A673 (cell line): ENCODE results near the gene CCDC18. TPM values are rescaled to one million over a fixed set of nuclear protein-coding genes. Genes with fewer than 3 reads are reported as not detected.
"Not testable (repeated sequence)": the region's sequence is repeated elsewhere in the genome, so short reads cannot be mapped to it uniquely, and the experiment has no call there.

Experiments
- BruUV-seq: library from RNA; stranded (reverse); fragments of 400-500 nt; replicated peaks from 2 replicates; lab custom pipeline; 2021; lab: Mats Ljungman, UMichigan
- CTCF ChIA-PET: fragments of 300-600 bp; sonication (Branson Sonifier 250); formaldehyde crosslinking; loops from one replicate; lab custom pipeline; 2022; ENCODE audit warnings: antibody characterized with exemption; lab: Charles Lee
- POLR2A ChIA-PET: fragments of 300-600 bp; sonication (Branson Sonifier 250); formaldehyde crosslinking; loops from one replicate; lab custom pipeline; 2022; ENCODE audit warnings: antibody characterized with exemption; ENCODE audit not compliant: low non-redundant PET; lab: Charles Lee
- DNase-seq: peaks from one replicate; pipeline ENCODE4 v3.0.0-alpha.2; 2015; ENCODE audit warnings: low spot score
- H3K27ac ChIP-seq: fragments of 200-600 bp; sonication (generic); 2 replicates; pipeline ENCODE4 v1.5.1; 2016; ENCODE audit warnings: mixed run types, low read depth, mild to moderate bottlenecking, mixed read lengths, antibody characterized with exemption, low read length; ENCODE audit not compliant: poor library complexity, severe bottlenecking
- H3K27me3 ChIP-seq: fragments of 200-600 bp; sonication (generic); replicated peaks from 2 replicates; pipeline ENCODE4 v1.6.1; 2017; ENCODE audit warnings: mixed run types, low read depth, mild to moderate bottlenecking, mixed read lengths, antibody characterized with exemption, low read length; ENCODE audit not compliant: insufficient read depth, poor library complexity
- H3K36me3 ChIP-seq: fragments of 200-600 bp; sonication (generic); 2 replicates; pipeline ENCODE4 v1.6.1; 2016; ENCODE audit warnings: mixed run types, mild to moderate bottlenecking, mixed read lengths, antibody characterized with exemption, low read length; ENCODE audit not compliant: insufficient read depth, poor library complexity, severe bottlenecking
- H3K4me1 ChIP-seq: fragments of 200-600 bp; sonication (generic); 2 replicates; pipeline ENCODE4 v1.6.1; 2017; ENCODE audit warnings: mixed run types, mild to moderate bottlenecking, mixed read lengths, antibody characterized with exemption, low read length; ENCODE audit not compliant: insufficient read depth, poor library complexity, severe bottlenecking
- H3K4me3 ChIP-seq: fragments of 200-600 bp; sonication (generic); 2 replicates; pipeline ENCODE4 v1.5.1; 2016; ENCODE audit warnings: low read depth, mixed run types, mild to moderate bottlenecking, mixed read lengths, low read length; ENCODE audit not compliant: poor library complexity, severe bottlenecking
- H3K9me3 ChIP-seq: fragments of 200-600 bp; sonication (generic); 2 replicates; pipeline ENCODE4 v1.6.1; 2016; ENCODE audit warnings: mixed run types, low read depth, mild to moderate bottlenecking, mixed read lengths, antibody characterized with exemption, low read length; ENCODE audit not compliant: poor library complexity, severe bottlenecking
- EZH2 ChIP-seq: fragments of 200-600 bp; sonication (generic); IDR thresholded peaks from 2 replicates; pipeline ENCODE4 v1.6.1; 2017; ENCODE audit warnings: borderline replicate concordance, low read depth, mild to moderate bottlenecking, mixed read lengths, antibody characterized with exemption, low read length; ENCODE audit not compliant: poor library complexity, severe bottlenecking
- intact Hi-C: fragments of 100-400 bp; cut with micrococcal nuclease; formaldehyde crosslinking; loops from one replicate; pipeline ENCODE4 v1.10.0; 2022; ENCODE audit not compliant: unreplicated experiment
- total RNA-seq: library from RNA; stranded (reverse); gene quantifications from 2 replicates; pipeline ENCODE4 v1.2.3, GENCODE V29; 2021
- TF ChIP-seq, protein P1 (sequence below): fragments of 300-800, 200-600 bp; sonication (generic); conservative IDR thresholded peaks from 2 replicates; pipeline ENCODE4 v1.5.1; 2017; ENCODE audit warnings: low read depth, mild to moderate bottlenecking, antibody characterized with exemption, low read length, moderate library complexity, mixed read lengths

CCDC18 gene
- total RNA-seq, 1 experiment from 2014 or later, result 22.1 TPM

GRCh38 chr1:93262645-93263044, 82.1 kb downstream of the CCDC18 start:
- intact Hi-C loops, result no loop called here
- ChIA-PET CTCF (no interaction called here), POLR2A (no interaction called here)
- Histone ChIP-seq H3K27ac (no peak overlapping the region), H3K9me3 (peaks cover 21% of the 10 kb centered on the region), H3K36me3 (peaks cover 25% of the 10 kb centered on the region), H3K4me1 (no peaks in the 10 kb centered on the region), H3K27me3 (no peaks in the 10 kb centered on the region), H3K4me3 (no peak overlapping the region)
- TF ChIP-seq EZH2, result no peak
- TF ChIP-seq, protein P1, sequence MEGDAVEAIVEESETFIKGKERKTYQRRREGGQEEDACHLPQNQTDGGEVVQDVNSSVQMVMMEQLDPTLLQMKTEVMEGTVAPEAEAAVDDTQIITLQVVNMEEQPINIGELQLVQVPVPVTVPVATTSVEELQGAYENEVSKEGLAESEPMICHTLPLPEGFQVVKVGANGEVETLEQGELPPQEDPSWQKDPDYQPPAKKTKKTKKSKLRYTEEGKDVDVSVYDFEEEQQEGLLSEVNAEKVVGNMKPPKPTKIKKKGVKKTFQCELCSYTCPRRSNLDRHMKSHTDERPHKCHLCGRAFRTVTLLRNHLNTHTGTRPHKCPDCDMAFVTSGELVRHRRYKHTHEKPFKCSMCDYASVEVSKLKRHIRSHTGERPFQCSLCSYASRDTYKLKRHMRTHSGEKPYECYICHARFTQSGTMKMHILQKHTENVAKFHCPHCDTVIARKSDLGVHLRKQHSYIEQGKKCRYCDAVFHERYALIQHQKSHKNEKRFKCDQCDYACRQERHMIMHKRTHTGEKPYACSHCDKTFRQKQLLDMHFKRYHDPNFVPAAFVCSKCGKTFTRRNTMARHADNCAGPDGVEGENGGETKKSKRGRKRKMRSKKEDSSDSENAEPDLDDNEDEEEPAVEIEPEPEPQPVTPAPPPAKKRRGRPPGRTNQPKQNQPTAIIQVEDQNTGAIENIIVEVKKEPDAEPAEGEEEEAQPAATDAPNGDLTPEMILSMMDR, result no peak
- DNase-seq, result no peak
- BruUV-seq, result no TSS peak

- H3K27ac ChIP-seq, intact Hi-C loops, POLR2A ChIA-PET, H3K27me3 ChIP-seq, CTCF ChIA-PET, H3K4me3 ChIP-seq, BruUV-seq, H3K4me1 ChIP-seq, H3K9me3 ChIP-seq, DNase-seq: not testable (repeated sequence)
- peaks cover 16% of the 10 kb centered on the region for H3K36me3 ChIP-seq
These were observed 88.4 kb downstream of the CCDC18 start for GRCh38 chr1:93268888-93269287.

- BruUV-seq, DNase-seq, H3K4me3 ChIP-seq, H3K4me1 ChIP-seq, intact Hi-C loops, POLR2A ChIA-PET, H3K9me3 ChIP-seq, H3K27me3 ChIP-seq, H3K27ac ChIP-seq, H3K36me3 ChIP-seq: not testable (repeated sequence)
- CTCF ChIA-PET, result interaction anchor here (0.6 kb wide), 1 partner anchor 418 kb away, joined by 6 read pairs; no protein-coding TSS in a partner anchor
These were observed 94.7 kb downstream of the CCDC18 start for GRCh38 chr1:93275262-93275633.

DNA sequence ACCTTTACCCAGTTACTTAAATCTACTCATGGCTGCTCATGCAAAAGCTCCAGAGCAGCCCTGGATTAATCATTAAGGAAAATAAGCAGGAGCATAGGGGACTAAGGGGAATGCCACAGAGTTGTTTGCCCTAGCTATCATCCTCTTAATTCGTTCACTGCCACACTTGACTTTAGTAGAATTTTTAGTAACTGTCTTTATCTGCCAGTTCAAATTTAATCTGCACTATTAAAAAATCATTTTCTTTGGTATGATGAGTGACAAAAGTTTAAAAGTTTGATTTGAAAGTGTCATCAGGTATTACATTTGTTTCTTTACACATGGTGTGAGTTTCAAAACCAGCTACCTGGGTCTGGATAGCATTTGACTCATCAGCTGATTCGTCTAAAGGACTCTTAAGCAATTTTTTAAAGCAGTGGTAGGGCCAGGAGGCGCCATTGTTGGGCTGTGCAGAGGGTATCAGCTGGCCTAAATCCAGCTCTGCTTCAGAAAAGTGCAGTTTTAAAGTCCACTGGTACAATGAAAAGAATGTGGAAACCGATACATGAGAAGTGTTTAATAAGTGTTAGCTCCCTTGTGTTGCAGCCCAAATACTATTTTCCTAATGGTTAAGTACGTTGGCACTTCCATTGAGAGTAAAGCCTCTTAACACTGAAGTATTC, 95.2 kb downstream of the CCDC18 start:
- POLR2A ChIA-PET, result no interaction called here
- TF ChIP-seq EZH2, result no peak
- no peak for DNase-seq
- no TSS peak for BruUV-seq
- CTCF ChIA-PET, result no interaction called here
- Histone ChIP-seq H3K4me1 (no peaks in the 10 kb centered on the region), H3K27ac (no peak overlapping the region), H3K27me3 (no peaks in the 10 kb centered on the region), H3K9me3 (peaks cover 7% of the 10 kb centered on the region), H3K4me3 (no peak overlapping the region), H3K36me3 (no peaks in the 10 kb centered on the region)
- intact Hi-C loops, result no loop called here

DNA sequence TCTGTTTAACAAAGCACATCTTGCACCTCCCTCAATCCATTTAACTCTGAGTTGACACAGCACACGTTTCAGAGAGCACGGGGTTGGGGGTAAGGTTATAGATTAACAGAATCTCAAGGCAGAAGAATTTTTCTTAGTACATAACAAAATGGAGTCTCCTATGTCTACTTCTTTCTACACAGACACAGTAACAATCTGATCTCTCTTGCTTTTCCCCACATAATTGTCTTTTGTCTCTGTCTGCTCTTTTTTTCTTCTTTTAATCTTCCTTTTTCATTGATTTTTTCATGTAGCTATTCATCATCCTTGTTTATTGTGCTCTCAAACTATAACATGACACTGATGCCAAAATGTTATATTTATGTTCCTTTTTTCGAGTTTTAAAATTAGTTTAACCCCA, 97.0 kb downstream of the CCDC18 start:
- BruUV-seq, DNase-seq, H3K9me3 ChIP-seq, H3K4me3 ChIP-seq, H3K27ac ChIP-seq, CTCF ChIA-PET, H3K27me3 ChIP-seq, H3K4me1 ChIP-seq, intact Hi-C loops, H3K36me3 ChIP-seq, POLR2A ChIA-PET: not testable (repeated sequence)
